HFFc6 (cell line): ENCODE measurements around the gene PROX2. TPM values are rescaled to one million over a fixed set of nuclear protein-coding genes. Genes with fewer than 3 reads are reported as not detected.

ENCODE experiments used
- DNase-seq: peaks from one replicate; pipeline ENCODE4 v3.0.0-alpha.2; 2018
- H3K27ac Mint-ChIP-seq: 2 replicates; pipeline ENCODE4 v1.8.0; 2020; ENCODE audit warnings: mild to moderate bottlenecking, mixed read lengths
- H3K27me3 Mint-ChIP-seq: 2 replicates; pipeline ENCODE4 v1.8.0; 2021; ENCODE audit warnings: mild to moderate bottlenecking, moderate library complexity, mixed read lengths; ENCODE audit not compliant: insufficient read depth
- H3K36me3 Mint-ChIP-seq: 2 replicates; pipeline ENCODE4 v1.8.0; 2021; ENCODE audit warnings: low read depth, mixed read lengths
- H3K4me1 Mint-ChIP-seq: 2 replicates; pipeline ENCODE4 v1.8.0; 2020; ENCODE audit warnings: low read depth, mixed read lengths
- H3K4me3 Mint-ChIP-seq: 2 replicates; pipeline ENCODE4 v1.8.0; 2020; ENCODE audit warnings: mild to moderate bottlenecking, moderate library complexity, mixed read lengths
- H3K9me3 Mint-ChIP-seq: 2 replicates; pipeline ENCODE4 v1.8.0; 2020; ENCODE audit warnings: mild to moderate bottlenecking, mixed read lengths
- total RNA-seq, 6 experiments: library from RNA; stranded (reverse); fragmentation: NEBNext Ultra II Directional; extraction: Animal tissue kit (Norgen Biotek cat#: 25700); gene quantifications; 2 replicates in 1 of 6; 3 replicates in 5 of 6; pipeline ENCODE4 v1.2.3, GENCODE V29; 2021
- TF ChIP-seq, protein P1 (sequence below): fragments of 200-600 bp; sonication (generic); IDR thresholded peaks from 2 replicates; pipeline ENCODE4 v1.5.0; 2021; ENCODE audit warnings: antibody characterized with exemption, mild to moderate bottlenecking

The PROX2 gene
- total RNA-seq, 6 experiments from 2014 or later: not detected

DNA sequence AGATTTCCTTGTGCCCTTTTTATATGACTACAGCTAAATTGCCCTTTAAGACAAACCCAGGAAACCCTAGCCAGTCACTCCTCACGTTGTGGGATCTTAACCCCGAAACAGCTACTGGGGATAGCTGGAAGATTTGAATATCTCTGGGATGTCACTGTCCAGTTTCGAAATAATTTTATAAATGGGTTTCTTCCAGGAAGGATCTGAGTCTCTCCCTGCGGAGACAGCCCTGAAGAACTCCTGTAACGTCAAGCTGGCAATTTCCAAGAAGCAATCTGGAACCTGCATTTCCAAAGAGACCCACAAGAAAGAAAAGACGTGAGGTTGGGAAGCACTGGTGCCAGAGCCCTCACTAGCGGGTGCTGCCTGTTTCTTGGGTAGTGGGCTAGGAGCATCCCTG lies 20.9 kb downstream of the PROX2 start:
- Mint-ChIP-seq H3K27me3 (no peaks in the 10 kb centered on the region; the same call in 1 of the 2 replicates), H3K4me3 (no peak overlapping the region), H3K27ac (no peak overlapping the region), H3K36me3 (no peaks in the 10 kb centered on the region), H3K9me3 (no peaks in the 10 kb centered on the region), H3K4me1 (peaks cover 37% of the 10 kb centered on the region)
- DNase-seq: no peak
- TF ChIP-seq, protein P1, sequence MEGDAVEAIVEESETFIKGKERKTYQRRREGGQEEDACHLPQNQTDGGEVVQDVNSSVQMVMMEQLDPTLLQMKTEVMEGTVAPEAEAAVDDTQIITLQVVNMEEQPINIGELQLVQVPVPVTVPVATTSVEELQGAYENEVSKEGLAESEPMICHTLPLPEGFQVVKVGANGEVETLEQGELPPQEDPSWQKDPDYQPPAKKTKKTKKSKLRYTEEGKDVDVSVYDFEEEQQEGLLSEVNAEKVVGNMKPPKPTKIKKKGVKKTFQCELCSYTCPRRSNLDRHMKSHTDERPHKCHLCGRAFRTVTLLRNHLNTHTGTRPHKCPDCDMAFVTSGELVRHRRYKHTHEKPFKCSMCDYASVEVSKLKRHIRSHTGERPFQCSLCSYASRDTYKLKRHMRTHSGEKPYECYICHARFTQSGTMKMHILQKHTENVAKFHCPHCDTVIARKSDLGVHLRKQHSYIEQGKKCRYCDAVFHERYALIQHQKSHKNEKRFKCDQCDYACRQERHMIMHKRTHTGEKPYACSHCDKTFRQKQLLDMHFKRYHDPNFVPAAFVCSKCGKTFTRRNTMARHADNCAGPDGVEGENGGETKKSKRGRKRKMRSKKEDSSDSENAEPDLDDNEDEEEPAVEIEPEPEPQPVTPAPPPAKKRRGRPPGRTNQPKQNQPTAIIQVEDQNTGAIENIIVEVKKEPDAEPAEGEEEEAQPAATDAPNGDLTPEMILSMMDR: no peak

DNA sequence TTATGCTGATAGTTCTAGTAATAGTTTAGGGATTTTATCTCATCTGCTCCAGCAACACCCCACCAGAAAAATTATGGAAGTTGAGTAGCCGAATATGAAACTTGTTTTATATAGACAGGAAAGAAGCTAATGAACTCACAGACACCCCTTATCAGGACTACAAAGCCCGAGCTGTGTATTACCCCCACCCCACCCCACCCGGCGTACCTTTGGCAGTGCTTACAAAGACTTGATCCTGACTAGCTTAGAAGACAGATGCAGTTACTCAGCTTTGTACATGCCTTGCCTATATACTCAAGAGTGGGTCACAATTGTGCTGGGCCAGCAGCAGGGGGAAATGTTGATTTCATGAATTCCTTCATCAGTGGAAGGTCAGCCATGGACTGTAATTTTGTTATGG lies 22.4 kb downstream of the PROX2 start:
- TF ChIP-seq, protein P1: no peak
- no peaks in the 10 kb centered on the region for H3K9me3 Mint-ChIP-seq
- H3K27ac Mint-ChIP-seq: peak overlapping the region; percentile 66; the same call in 1 of the 2 replicates
- H3K36me3 Mint-ChIP-seq: no peaks in the 10 kb centered on the region
- H3K27me3 Mint-ChIP-seq: no peaks in the 10 kb centered on the region; the same call in 1 of the 2 replicates
- H3K4me3 Mint-ChIP-seq: peak overlapping the region; percentile 41
- peaks cover 35% of the 10 kb centered on the region for H3K4me1 Mint-ChIP-seq
- DNase-seq: no peak

GRCh38 chr14:74852922-74853530 lies 22.9 kb downstream of the PROX2 start:
- TF ChIP-seq, protein P1: no peak
- Mint-ChIP-seq H3K27me3 (no peaks in the 10 kb centered on the region; the same call in 1 of the 2 replicates), H3K27ac (peak overlapping the region; percentile 66), H3K4me1 (peaks cover 32% of the 10 kb centered on the region), H3K4me3 (peak overlapping the region; percentile 41), H3K9me3 (no peaks in the 10 kb centered on the region), H3K36me3 (no peaks in the 10 kb centered on the region)
- peak; percentile 64 for DNase-seq

- no peak overlapping the region for H3K27ac Mint-ChIP-seq
- TF ChIP-seq, protein P1: no peak
- DNase-seq: no peak
- H3K9me3 Mint-ChIP-seq: no peaks in the 10 kb centered on the region
- H3K36me3 Mint-ChIP-seq: no peaks in the 10 kb centered on the region
- no peak overlapping the region for H3K4me3 Mint-ChIP-seq
- peaks cover 60% of the 10 kb centered on the region for H3K4me1 Mint-ChIP-seq
- H3K27me3 Mint-ChIP-seq: no peaks in the 10 kb centered on the region
Measured at GRCh38 chr14:74848768-74849167, 27.2 kb downstream of the PROX2 start.

- Mint-ChIP-seq H3K36me3 (no peaks in the 10 kb centered on the region), H3K27ac (peak overlapping the region; percentile 75), H3K27me3 (no peaks in the 10 kb centered on the region), H3K9me3 (no peaks in the 10 kb centered on the region), H3K4me1 (peaks cover 54% of the 10 kb centered on the region), H3K4me3 (peak overlapping the region; percentile 45; the same call in 1 of the 2 replicates)
- peak; percentile 62 for DNase-seq
- TF ChIP-seq, protein P1: no peak
Measured at GRCh38 chr14:74846968-74847665, 28.8 kb downstream of the PROX2 start.
